Measurements from ENCODE around the gene ARFGAP1.

DNA sequence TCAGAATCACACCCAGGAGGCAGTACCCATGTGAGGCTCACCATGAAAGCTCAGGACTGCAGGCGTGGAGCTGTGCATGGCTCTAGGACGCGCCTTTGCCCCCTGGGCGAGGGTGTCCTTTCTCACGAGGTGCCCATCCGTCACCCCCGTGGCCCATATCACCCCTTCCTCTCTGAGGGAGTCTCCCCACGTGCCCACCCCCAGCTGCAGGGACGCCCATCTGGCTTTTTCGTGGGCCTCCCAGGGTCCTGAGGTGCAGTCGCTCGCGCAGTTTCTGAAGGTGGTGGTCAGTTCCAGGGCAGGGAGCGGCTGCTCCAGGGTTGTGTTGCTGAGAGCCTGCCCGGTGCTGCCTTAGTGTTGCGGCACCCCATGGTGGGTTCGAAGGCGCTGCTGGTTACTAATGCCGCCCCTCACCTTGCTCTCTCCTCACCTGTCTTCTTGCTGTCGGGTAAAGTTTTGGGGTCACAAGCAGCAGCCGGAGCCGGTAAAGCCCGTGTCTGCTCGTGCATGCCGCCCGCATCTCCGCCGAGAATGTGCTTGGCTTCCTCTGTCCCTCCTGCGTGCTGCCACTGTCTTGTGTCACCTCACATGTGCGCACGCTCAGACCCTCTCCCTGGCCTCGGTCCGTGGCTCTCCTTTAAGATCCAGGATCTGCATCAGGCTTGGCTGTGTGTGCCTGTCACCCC is 10.9 kb downstream of the ARFGAP1 start:
- TF ChIP-seq CTCF (IDR thresholded peaks at IDR 0.05) (no peak), POLR2A (IDR thresholded peaks at IDR 0.05) (no peak)
